Spleen (tissue), 11 donors: ENCODE data around the gene MRGPRD. TPM values are rescaled to one million over a fixed set of nuclear protein-coding genes. Genes with fewer than 3 reads are reported as not detected.
A peak's percentile ranks its signal among the peaks of the same experiment; 100 is the strongest.

Experiments used
- DNase-seq: peaks from one replicate; pipeline ENCODE4 v3.0.0-alpha.2; 2020
- H3K27ac ChIP-seq, 8 donors: fragments of 200-600 bp; sonication (generic) in 7 of 8; 1 replicate in 4 of 8; 2 replicates in 4 of 8; pipeline versions ENCODE4 v1.5.0 to v1.8.0; 2016 to 2021; ENCODE audit warnings: inconsistent platforms in 4 of 8, mild to moderate bottlenecking in 4 of 8, moderate library complexity in 1 of 8
- H3K27me3 ChIP-seq, 7 donors: fragments of 200-600 bp; sonication (generic) in 6 of 7; replicated peaks in 1 of 7; 1 replicate in 4 of 7; 2 replicates in 3 of 7; pipeline versions ENCODE4 v1.5.0 to v1.8.0; 2016 to 2021; ENCODE audit warnings: inconsistent platforms in 3 of 7, mild to moderate bottlenecking in 1 of 7
- H3K36me3 ChIP-seq, 6 donors: fragments of 200-600 bp; sonication (generic) in 5 of 6; 1 replicate in 4 of 6; 2 replicates in 2 of 6; pipeline versions ENCODE4 v1.5.0 to v1.8.0; 2016 to 2021; ENCODE audit warnings: inconsistent platforms in 2 of 6
- H3K4me1 ChIP-seq, 6 donors: fragments of 200-600 bp; sonication (generic) in 5 of 6; 1 replicate in 3 of 6; 2 replicates in 3 of 6; pipeline versions ENCODE4 v1.5.0 to v1.8.0; 2016 to 2021; ENCODE audit warnings: inconsistent platforms in 3 of 6
- H3K4me3 ChIP-seq, 8 donors: fragments of 200-600 bp; sonication (generic) in 7 of 8; 1 replicate in 4 of 8; 2 replicates in 4 of 8; pipeline versions ENCODE4 v1.5.0 to v1.8.0; 2016 to 2021; ENCODE audit warnings: inconsistent platforms in 4 of 8, mild to moderate bottlenecking in 4 of 8, moderate library complexity in 2 of 8
- H3K9me3 ChIP-seq, 8 donors: fragments of 200-600 bp; sonication (generic) in 7 of 8; 1 replicate in 4 of 8; 2 replicates in 4 of 8; pipeline versions ENCODE4 v1.5.0 to v1.8.0; 2016 to 2021; ENCODE audit warnings: inconsistent platforms in 4 of 8
- CTCF ChIP-seq, 11 experiments: fragments of 200-600 bp in 7 of 11; fragments of 450-650 bp in 4 of 11; sonication (generic) in 4 of 11; IDR thresholded peaks in 8 of 11; conservative IDR thresholded peaks in 3 of 11; 1 replicate in 7 of 11; 2 replicates in 4 of 11; pipeline versions ENCODE4 v1.4.0 to v1.8.0; 2016 to 2021; ENCODE audit warnings: antibody characterized with exemption in 11 of 11, inconsistent platforms in 4 of 11, mild to moderate bottlenecking in 1 of 11
- POLR2A ChIP-seq, 3 donors: fragments of 450-650 bp; IDR thresholded peaks; one replicate each; pipeline ENCODE4 v1.5.1; 2017; ENCODE audit warnings: antibody characterized with exemption in 3 of 3, mild to moderate bottlenecking in 1 of 3
- POLR2AphosphoS5 ChIP-seq, 3 donors: sonication (generic); formaldehyde crosslinking; IDR thresholded peaks; one replicate each; pipeline ENCODE4 v1.5.1; 2017; ENCODE audit warnings: antibody characterized with exemption in 3 of 3
- whole genome bisulfite sequencing, 5 donors: extraction: QIAGEN DNeasy Blood & Tissue Kit in 3 of 5; methylation state at CpG; one replicate each; pipeline versions ENCODE4 v1.1.5 to v1.1.7; 2013 to 2018; 5-methylcytosine and 5-hydroxymethylcytosine counted together
- intact Hi-C: fragments of 100-400 bp; cut with DNase I; formaldehyde crosslinking; loops from one replicate; pipeline ENCODE4 v1.15.0; 2023; ENCODE audit warnings: low total_unique reads
- polyA plus RNA-seq, 3 donors: library from polyadenylated mRNA; stranded (reverse); fragments of 200-250 nt; gene quantifications; one replicate each; pipeline ENCODE4 v1.2.1, GENCODE V29; 2013
- total RNA-seq, 7 donors: library from RNA; depleted of rRNA in 3 of 7; stranded (reverse); fragments of >200 nt in 3 of 7; fragmentation: NEBNext Ultra II Directional in 4 of 7; extraction: Animal tissue kit (Norgen Biotek cat#: 25700) in 4 of 7; gene quantifications; one replicate each; pipeline versions ENCODE4 v1.1.0 to v1.2.1, GENCODE V29; 2016 to 2021
- donor health status: healthy with polysubstance abuse.
- donor health status: DM: no; HTN: no; CAD: no; lungs with moderate emphysema.
- donor health status: DM: no; HTN: no; CAD: no.
- donor health status: Bipolar disorder and iron deficiency.
- donor health status: healthy.
- donor health status: DM: no; HTN: no; CAD: no.
- donor health status: DM: yes; HTN: yes; CAD: no.

The MRGPRD gene
- total and polyA plus RNA-seq, 10 donors = not detected

GRCh38 chr11:68956547-68957254 is 24.1 kb downstream of the MRGPRD start:
- WGBS, 5 donors = 70 to 87% (median 79%) methylated on average over 9 to 12 of the region's 12 CpGs

GRCh38 chr11:68956142-68956541 is 24.6 kb downstream of the MRGPRD start:
- TF ChIP-seq CTCF (IDR thresholded peaks at IDR 0.05 in 8 of 11, conservative IDR thresholded peaks at IDR 0.05 in 3 of 11) (peak in 4 of 11 experiments; percentile 10 to 40 (median 18)), POLR2A (IDR thresholded peaks at IDR 0.05) (no peak)
- no peak overlapping the region for H3K4me3 ChIP-seq
- no peaks in the 10 kb centered on the region for H3K36me3 ChIP-seq
- peaks cover 0 to 48% (median 0%) of the 10 kb centered on the region in 7 donors for H3K27me3 ChIP-seq
- intact Hi-C loops = no loop called here
- WGBS, 5 donors = 4 to 14% (median 9%) methylated on average over 6 to 12 of the region's 12 CpGs
- no peak for DNase-seq
- H3K27ac ChIP-seq = no peak overlapping the region
- H3K9me3 ChIP-seq = peaks cover 0 to 7% (median 0%) of the 10 kb centered on the region in 8 donors
- H3K4me1 ChIP-seq = peaks cover 4 to 18% (median 13%) of the 10 kb centered on the region in 6 donors

More at GRCh38 chr11:68956547-68957254, 24.1 kb downstream of the MRGPRD start:
- Histone ChIP-seq H3K4me1 (peaks cover 4 to 18% (median 13%) of the 10 kb centered on the region in 6 donors), H3K27ac (no peak overlapping the region), H3K27me3 (peaks cover 0 to 45% (median 0%) of the 10 kb centered on the region in 7 donors), H3K36me3 (no peaks in the 10 kb centered on the region), H3K4me3 (no peak overlapping the region), H3K9me3 (peaks cover 0 to 7% (median 0%) of the 10 kb centered on the region in 8 donors)
- DNase-seq = no peak
- TF ChIP-seq POLR2AphosphoS5 (IDR thresholded peaks at IDR 0.05) (no peak), CTCF (IDR thresholded peaks at IDR 0.05 in 8 of 11, conservative IDR thresholded peaks at IDR 0.05 in 3 of 11) (no peak), POLR2A (IDR thresholded peaks at IDR 0.05) (no peak)
- intact Hi-C loops = no loop called here

- Histone ChIP-seq H3K27me3 (peaks cover 0 to 51% (median 0%) of the 10 kb centered on the region in 7 donors), H3K36me3 (no peaks in the 10 kb centered on the region), H3K4me1 (peaks cover 4 to 18% (median 13%) of the 10 kb centered on the region in 6 donors), H3K9me3 (peaks cover 0 to 7% (median 0%) of the 10 kb centered on the region in 8 donors), H3K4me3 (peak overlapping the region in 1 of 8 donors; percentile 23), H3K27ac (peak overlapping the region in 1 of 8 donors; percentile 10)
- DNase-seq = no peak
- 12 to 20% (median 16%) methylated on average over 1 to 5 of the region's 5 CpGs; no CpG with 5 or more reads in 1 of the 5 donors for WGBS, 5 donors
- intact Hi-C loops = no loop called here
- TF ChIP-seq POLR2A (IDR thresholded peaks at IDR 0.05) (no peak), POLR2AphosphoS5 (IDR thresholded peaks at IDR 0.05) (no peak), CTCF (IDR thresholded peaks at IDR 0.05 in 8 of 11, conservative IDR thresholded peaks at IDR 0.05 in 3 of 11) (no peak)
Measured at GRCh38 chr11:68955607-68955958, 25.2 kb downstream of the MRGPRD start.

GRCh38 chr11:68954836-68955606 is 25.8 kb downstream of the MRGPRD start:
- 28 to 49% (median 30%) methylated on average over 16 to 30 of the region's 30 CpGs for WGBS, 5 donors
- intact Hi-C loops = no loop called here
- peak overlapping the region in 1 of 8 donors; percentile 23 for H3K4me3 ChIP-seq
- H3K9me3 ChIP-seq = peaks cover 0 to 7% (median 0%) of the 10 kb centered on the region in 8 donors
- H3K27me3 ChIP-seq = peaks cover 0 to 56% (median 0%) of the 10 kb centered on the region in 7 donors
- H3K4me1 ChIP-seq = peaks cover 4 to 18% (median 13%) of the 10 kb centered on the region in 6 donors
- H3K27ac ChIP-seq = peak overlapping the region in 1 of 8 donors; percentile 10
- DNase-seq = peak; percentile 83
- H3K36me3 ChIP-seq = no peaks in the 10 kb centered on the region
- TF ChIP-seq POLR2A (IDR thresholded peaks at IDR 0.05) (no peak), POLR2AphosphoS5 (IDR thresholded peaks at IDR 0.05) (peak; percentile 39 to 76 (median 74))
